CD4-positive, alpha-beta T cell treated with Interleukin-4 for 1 hour (primary cell): Measurements from ENCODE around the gene PGS1.
"Not testable (repeated sequence)": the region's sequence is repeated elsewhere in the genome, so short reads cannot be mapped to it uniquely, and the experiment has no call there.

Source experiments
- DNase-seq, 2 donors: peaks; one replicate each; pipeline ENCODE4 v3.0.0-alpha.2; 2020 to 2022

Gene PGS1, protein sequence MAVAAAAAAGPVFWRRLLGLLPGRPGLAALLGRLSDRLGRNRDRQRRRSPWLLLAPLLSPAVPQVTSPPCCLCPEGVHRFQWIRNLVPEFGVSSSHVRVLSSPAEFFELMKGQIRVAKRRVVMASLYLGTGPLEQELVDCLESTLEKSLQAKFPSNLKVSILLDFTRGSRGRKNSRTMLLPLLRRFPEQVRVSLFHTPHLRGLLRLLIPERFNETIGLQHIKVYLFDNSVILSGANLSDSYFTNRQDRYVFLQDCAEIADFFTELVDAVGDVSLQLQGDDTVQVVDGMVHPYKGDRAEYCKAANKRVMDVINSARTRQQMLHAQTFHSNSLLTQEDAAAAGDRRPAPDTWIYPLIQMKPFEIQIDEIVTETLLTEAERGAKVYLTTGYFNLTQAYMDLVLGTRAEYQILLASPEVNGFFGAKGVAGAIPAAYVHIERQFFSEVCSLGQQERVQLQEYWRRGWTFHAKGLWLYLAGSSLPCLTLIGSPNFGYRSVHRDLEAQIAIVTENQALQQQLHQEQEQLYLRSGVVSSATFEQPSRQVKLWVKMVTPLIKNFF

DNA sequence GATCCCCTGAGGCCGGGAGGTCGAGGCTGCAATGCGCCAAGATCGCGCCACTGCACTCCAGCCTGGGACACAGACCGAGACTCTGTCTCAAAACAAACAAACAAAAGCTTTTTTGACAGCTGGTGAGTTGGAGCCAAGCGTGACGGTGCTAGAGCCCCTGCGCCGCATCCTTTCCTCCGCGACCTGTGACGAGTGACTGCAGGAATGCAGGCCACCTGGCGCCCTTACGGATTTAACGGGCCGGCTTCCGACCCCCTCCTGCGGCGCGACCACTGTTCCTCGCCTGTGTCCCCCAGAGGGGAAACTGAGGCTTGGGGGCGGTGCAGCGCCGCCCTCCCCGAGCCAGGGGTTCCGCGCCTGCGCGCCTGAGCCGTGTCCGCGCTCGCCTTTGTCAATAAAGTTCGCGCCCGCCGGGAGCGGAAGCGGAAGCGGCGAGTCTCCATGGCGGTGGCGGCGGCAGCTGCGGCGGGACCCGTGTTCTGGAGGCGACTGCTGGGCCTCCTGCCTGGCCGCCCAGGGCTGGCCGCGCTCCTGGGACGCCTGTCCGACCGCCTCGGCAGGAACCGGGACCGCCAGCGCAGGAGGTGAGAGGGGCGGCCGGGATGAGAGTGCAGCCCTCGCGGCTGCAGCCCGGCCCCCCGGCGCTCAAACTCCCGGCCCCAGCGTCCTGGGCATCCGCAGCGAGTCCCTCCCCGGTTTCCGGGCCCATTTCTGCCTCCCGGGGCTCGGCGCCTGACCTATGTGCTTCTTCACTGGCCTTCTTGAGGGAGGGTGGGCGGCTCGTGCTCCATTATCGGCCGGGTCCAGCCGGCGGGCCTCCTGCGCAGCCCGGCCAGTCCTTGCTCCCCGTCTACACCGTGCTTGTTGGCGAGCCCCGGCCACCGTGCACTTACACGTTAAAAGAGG lies at the start of gene PGS1:
TSS of gene PGS1 (plus strand) at position 425 of the 906 bp plus-strand sequence. CDS start at position 442, 17 bp downstream.
- DNase-seq: peak; percentile 77 to 83

DNA sequence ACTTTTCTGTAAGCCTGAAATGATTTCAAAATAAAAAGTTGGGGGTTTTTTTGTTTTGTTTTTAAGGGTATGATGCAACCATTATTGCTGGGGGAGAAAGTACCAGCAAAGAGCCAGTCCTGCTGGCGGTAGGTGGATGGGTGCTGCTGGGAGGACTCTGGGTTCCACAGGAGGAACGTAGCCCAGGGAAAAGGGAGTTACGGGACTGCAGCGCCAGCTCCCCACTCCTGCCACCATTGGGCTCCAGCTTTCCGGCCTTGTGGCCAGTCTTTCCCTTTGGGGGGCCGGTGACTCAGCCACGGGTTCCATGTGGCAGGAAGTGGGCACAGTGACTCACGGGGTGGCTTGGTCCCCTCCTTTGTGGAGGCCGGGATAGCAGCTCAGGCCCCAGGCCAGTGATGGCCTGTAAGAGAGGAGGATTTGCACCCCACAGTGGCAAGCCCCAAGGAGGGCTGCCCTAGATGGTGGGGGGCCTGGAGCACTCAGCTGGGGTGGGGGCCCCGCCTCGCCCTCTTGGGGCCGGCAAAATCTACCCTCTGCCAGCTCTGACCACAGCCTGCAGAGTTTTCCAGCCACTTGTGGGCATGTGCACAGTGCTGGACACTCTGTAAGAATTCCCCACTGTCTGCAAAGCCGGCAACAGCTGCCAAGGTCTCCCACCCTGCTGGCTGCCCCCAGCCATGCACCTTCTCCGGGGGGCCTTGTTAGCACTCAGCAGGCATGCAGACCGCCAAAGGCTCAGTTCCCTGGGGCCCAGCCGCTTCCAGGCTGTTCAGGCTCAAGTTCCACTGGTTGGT lies 49.0 kb upstream of the PGS1 start:
- DNase-seq: peak in 1 of 2 donors; percentile 69

DNA sequence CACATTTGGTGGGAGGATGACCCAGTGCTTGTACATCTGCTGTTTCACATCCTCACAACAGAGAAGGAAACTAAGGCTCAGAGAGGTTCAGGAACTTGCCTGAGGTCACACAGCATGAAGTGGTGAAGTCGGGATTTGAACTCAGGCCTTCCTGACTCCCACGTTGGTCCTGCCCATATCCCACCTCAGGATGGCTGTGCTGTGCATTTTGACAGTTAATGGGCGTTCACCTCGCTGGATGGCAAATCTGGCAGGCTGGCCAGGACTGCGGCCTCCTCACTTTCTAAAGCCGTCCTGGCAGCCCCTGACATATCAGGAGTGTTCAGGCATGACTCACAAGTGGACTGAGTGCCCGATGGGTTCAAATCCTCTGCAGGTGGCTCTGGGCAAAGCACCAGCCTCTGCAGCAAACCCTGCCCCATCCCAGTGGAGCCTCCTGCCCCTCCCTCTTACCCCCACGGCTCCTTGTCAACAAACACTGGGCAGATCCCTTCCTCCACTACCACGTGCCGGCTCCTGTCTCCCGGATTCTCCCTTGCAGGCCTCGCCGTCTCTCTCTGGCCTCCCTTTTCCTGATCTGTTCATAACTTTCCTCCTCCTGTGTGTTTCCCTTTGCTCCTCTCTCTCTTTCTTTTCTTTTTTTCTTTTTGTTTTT lies 47.8 kb upstream of the PGS1 start:
- DNase-seq: no peak

DNA sequence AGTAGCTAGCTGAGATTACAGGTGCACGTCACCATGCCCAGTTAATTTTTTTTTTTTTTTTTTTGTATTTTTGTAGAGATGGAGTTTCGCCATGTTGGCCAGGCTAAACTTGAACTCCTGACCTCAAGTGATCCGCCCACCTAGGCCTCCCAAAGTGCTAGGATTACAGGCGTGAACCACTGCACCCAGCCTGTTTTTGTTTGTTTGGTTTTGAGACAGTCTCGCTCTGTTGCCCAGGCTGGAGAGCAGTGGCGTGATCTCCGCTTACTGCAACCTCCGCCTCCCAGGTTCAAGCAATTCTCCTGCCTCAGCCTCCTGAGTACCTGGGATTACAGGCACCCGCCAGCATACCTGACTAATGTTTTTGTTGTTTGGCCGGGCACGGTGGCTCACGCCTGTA lies 47.1 kb upstream of the PGS1 start:
- not testable (repeated sequence) for DNase-seq

DNA sequence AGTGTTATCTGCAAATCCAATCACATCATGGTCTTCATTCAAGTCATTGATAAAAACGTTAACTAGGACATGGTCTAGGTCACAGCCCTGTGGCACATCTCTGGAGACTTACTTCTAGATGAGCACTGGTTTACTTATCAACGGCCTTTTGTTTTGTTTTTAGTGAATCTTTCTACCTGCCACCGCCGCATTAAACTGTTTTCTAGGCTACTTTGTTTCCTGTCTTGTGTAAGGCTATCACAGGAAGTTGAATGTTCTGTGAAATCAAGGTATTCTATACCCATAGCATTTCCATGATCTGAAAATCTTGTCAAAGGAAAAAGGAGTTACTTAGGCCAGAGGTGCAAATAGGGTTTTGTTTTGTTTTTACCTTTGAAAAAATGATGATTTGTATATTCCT lies 45.5 kb upstream of the PGS1 start:
- DNase-seq: peak in 1 of 2 donors; percentile 38

DNA sequence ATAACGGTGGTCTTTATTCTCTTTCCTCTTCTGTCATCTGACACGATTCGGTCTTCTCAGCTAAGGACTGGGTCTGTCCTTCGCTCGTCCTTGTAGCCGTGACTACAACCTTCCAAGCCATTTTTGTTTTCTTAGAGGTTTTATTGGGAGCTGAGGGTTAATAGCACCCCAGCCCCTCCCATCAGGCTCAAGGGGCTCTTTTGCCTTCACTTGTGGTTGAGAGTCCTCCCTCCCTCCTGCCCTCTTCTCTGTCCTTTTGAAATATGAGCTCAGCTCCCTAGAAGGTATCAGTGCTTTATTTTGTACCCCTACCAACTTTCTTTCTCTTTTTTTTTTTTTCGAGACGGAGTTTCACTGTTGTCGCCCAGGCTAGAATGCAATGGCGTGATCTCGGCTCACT lies 43.2 kb upstream of the PGS1 start:
- DNase-seq: no peak

DNA sequence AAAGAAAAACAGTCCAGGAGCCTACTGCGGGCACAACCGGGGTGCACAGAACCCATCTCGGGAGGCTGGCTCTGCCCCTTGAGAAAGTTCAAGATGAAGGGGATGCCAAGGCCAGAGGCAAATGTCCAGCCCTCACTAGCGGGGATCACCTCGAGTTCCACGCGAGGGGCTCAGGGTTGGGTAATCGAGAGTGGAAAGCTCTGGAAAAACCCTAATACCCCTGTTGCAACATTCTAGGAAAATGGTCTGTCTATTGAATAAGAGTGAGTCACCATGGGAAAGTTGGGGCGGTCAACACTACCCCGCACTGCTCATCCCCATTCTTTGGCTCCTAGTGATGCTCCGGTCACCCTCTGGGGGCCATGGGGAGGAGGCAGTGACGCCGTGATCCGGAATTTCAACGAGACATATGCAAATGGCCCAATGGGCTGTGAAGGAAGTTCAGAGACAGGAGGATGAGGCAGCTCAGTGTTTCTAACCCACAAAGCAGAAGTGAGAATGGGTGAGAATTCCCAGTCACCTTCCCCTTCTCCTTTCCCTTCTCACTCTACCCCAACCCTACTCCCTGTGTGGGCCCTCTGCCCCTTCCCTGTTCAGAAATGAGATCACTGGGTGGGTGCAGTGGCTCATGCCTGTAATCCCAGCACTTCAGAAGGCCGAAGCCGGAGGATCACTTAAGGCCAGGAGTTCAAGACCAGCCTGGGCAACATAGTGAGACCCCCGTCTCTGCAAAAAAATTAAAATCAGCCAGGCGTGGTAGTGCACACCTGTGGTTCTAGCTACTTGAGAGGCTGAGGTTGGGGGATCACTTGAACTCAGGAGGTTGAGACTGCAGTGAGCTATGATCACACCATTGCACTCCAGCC lies 41.0 kb upstream of the PGS1 start:
- peak in 1 of 2 donors; percentile 87 for DNase-seq

DNA sequence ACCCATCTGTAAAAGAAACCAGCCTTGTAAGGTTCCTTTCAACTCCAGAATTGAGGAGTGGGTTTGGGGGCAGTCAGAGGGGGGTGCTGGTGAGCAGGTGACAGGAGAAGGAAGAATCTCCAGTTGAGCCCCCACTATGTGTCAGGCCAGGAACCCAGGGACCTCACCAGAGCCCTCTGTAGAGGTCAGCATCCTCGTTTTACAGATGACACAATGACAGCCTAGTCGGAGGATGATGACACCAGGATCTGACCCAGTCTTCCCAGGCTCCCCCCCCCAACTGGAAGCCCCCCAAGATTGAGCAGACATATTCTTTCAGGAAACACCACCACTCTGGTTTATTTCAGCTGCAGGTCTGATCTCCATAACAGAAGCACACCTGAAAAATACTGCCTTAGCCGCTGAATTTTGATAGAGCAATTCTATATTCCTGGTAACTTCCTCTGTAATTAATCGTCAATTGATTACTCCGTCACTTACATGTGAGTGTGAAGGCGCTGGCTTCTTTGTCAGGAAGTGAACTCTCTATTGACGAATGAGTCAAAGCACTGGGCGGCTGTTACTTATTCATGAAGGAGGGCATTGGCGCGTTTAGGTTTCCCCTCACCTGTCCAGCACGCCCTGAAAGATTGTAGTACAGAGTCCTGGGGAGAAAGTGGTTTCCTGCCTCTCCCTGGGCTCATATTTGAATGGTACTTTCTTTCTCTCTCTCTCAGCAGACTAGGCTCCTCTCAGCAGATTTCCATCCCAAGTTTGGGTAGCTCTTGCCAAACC lies 39.8 kb upstream of the PGS1 start:
- peak; percentile 58 to 67 for DNase-seq

DNA sequence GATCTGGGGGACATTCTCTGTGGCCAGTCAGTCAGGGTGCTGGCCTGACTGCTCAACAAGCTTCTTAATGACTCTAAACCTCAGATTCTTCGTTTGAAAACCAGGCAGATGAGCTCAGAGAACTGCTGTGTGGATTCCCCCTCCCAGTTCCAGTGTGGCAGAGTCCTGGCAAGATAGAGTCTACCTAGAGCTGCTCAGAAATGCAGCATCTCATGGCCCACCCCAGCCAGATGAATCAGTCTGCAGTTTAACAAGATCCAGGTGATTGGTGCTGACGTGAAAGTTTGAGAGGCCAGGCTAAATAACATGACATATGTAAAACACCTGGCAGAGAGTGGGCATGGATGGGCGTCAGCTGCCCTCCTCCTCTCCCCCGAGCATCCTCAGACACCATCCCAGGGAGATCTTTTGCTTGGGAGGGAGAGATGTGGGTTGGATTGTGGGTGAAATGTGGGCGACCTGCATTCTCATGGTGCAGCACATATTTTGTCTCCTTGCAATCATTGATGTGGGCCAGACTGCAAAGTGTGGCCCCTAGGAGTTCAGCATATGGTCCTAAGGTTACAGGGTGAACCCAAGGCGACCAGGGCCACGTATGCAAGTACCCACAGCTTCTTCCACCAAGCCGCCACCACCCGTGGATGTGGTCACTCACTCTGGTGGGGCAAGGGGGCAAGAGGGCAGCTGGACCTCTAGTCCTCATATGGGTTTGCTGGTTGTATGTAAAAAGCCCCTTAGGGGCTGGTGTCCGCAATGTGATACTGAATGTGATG lies 38.1 kb upstream of the PGS1 start:
- no peak for DNase-seq

DNA sequence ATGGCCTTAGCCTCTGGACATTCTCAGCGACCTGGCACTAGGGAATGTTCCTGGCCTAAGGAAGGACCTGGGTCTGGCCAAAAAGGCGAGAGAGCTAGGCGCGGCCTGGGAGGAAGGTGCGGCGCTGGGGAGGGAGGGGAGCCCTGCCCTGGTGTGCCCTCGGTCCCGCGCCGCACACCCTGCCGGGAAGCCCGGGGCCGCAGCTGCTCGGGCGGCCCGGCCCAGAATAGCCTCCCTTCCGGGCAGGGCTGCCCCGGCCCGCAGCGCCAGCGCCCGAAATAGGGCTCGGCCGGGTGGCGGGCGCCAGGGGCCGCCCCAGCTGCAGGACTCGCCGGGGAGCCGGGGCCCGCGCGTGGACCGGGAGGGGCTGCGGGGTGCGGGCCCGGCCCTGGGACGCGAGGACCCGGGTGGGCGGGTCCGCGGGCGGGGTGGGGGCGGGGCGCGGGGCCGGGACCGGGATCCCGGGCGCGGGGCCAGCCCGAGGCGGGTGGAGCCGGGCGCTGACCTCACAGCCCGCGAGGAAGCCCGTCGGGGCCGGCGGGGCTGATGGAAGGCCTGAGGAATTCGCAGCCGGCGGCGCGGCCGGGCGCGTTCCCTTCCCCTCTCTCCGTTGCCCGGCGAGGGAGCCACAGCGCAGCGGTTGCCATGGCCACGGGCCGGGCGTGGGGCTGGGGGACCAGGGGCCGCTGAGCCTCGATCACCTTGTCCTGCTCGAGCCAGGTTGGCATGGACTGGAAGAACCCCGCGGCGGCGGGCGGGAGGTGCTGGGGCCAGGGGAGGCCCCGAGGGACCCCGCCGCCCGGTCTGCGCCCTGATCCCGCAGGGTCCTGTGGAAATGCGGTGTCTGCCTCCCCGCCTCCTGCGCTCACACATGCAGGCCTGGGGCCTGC lies 36.6 kb upstream of the PGS1 start:
- DNase-seq: no peak

DNA sequence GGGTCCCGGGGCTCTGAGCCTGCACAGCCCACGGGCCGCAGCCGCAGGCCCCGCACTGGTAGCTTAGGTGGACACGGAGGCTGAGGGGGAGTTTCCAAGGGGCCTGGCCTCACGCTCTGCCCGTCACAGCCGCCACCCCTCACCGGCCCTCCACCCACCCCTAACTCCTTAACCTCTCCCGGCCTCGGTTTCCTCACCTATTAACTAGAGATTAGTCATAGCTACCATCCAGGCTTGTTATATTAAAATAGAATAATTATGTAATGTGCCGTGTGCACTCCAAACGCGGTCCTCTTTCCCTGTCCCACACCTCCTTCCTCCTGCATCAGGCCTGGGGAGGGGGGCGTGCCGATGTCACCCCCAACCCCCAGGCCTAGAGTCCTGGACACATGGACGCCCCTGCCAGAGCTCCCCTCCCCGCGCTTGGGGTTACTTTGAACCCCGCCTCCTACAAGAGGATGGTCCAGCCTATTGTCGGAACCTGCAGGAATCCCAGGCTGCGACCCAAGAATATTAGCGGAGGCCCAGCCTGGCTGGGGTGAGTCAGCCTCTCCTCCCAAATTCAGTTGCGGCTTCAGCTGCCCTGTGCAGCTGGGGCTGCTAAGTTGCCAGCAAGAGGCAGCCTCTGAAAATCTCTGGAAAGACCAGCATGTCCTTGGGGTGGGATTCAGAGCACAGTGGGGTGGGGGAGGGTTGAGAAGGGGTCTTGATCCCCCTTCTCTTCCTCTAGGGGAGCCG lies 35.8 kb upstream of the PGS1 start:
- DNase-seq: no peak

DNA sequence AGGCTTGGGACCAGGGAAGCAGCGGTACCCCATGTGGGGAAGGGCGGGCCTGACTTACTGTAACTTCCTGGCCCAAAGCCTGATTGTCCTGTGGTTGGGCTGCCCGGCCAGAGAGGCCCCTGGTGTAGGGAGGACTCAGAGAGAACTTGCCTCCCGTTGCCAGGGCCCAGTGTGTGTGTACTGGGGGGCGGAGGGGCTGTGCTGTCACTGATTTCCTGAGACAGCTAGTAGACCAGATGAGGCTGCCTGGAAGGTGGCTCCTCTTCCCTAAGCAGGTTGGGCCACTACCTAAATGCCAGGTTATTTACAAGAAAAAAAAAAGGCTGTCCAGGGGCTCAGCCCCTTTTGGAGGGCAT lies 35.3 kb upstream of the PGS1 start:
- peak; percentile 43 to 55 for DNase-seq

DNA sequence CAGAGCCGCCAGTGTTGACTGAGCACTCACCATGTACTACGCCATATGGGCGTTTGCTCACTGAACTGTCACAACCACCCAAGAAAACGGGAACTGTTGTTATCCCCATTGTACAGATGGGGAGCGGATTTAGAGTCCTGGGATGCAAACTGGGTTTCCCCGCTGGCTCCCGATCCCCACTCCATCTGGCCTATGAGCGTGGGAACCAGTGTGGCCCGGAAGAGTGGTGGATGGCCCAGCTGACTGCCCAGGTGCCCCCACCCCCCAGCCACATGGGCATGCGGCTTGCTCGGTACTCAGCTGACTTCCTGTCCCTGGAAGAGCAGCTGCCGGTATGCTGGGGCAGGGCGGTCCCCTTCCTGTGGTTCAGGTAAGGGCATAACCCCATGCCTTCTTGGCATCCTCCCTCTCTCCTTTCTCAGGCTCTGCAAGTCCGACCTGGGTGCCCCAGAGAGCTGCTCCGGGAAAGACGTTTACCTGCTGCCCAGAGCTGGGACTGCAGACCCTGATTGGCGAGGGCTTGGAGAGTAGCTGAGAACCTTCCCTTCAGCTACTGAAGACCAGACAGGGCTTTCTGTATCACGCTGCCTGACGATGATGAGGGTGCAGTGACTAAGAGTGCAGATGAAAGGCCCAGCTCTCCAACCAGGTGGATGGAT lies 34.8 kb upstream of the PGS1 start:
- DNase-seq: peak; percentile 82

DNA sequence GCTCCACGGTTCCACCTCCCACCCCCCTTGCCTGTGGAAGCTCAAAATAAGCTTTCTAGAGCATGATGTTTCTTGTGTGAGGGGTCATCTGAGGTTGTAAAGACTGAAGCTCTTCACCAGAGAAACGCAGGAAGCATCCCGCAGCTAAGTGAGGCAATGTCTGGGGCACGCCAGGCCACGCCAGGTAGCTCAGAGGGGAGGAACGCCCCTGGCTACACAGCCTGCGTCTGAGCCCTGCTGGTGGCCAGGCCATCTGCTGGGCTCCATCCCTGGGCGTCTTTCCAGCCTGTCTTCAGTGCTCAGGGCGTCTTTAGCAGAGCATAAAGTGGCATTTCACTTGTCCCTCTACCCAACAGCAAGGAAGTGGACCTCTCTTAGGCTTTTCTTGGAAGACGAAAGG lies 33.8 kb upstream of the PGS1 start:
- DNase-seq: no peak

DNA sequence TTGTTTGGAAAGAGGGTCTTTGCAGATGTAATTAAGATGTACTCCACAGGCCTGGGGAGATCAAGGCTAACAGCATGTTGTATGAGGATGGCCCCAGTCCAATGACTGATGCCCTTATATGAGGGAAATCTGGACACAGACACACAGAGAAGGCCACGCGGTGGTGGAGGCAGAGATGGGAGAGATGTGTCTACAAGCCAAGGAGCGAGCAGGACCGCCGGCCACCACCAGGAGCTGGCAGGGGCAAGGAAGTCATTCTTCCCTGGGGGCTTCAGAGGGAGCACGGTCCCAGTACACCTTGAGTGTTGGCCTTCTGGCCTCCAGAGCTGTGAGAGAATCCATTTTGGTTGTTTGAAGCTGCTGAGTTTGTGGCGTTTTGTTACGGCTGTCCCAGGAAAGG lies 33.3 kb upstream of the PGS1 start:
- DNase-seq: no peak

DNA sequence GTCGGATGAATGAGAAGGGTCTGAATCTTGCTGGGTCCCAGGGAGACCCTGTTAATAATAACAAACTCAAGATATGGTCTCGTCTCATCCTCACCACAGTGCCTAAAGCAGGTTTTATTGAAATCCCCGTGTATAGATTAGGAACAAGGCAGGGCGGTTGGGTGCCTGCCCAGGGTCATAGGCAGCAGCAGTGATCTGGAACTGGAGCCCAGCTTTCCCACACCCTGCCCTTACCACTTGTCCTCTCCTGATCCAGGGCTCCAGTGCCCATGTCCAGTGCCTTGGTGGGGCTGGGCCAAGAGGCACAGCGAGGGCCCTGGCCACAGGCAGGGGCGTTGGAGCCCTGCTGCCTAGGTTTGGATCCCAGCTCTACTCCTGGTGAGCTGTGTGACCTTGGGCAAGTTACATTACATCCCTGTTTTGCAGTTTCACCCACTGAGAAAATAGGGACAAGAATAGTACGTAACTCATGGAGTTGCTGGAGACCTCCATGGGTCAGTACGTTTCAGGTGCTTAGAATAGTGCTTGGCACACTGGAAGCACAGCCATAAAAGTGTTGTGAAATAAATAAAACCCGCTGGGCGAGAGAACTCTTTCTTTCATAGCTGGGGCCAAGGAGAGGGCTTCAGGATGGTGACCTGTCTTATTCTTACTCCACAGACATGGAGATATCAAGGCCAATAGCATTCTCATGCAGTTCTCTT lies 32.5 kb upstream of the PGS1 start:
- DNase-seq: no peak
